GM12892 (cell line): ENCODE results near the gene PTPN13.

Experiments used
- POLR2A ChIP-seq: IDR thresholded peaks from 2 replicates; pipeline ENCODE4 v1.6.1; 2011; ENCODE audit warnings: low read depth, low read length, control low read depth
- POLR2AphosphoS5 ChIP-seq: IDR thresholded peaks from 2 replicates; pipeline ENCODE4 v1.6.1; 2011; ENCODE audit warnings: low read depth, low read length, control low read depth
- TAF1 ChIP-seq: IDR thresholded peaks from 2 replicates; pipeline ENCODE4 v1.6.1; 2011; ENCODE audit warnings: low read depth, mild to moderate bottlenecking, control low read depth, low read length, borderline replicate concordance

DNA sequence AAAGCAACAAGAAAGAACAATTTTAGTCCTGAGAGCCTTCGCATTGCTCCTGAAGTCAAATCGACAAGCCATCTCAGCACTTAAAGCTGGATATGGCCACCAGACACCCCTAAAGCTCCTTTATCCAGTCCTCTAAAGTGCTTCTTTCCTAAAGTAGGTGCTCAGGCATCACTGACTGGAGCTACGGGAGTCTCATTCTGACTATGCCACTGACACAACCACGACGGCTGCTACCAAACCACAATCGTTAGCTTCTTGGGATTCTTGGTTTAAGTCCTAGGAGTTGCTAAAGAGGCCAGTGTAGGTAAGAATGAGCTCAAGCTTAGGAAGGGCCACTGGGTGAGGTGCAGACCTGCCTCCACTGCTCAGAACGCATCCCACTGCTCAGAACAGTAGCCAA is 254.0 kb downstream of the PTPN13 start:
- TF ChIP-seq POLR2AphosphoS5 (no peak), POLR2A (no peak), TAF1 (no peak)
